ENCODE data around the gene THADA.

GRCh38 chr2:43224571-43225092 lies 371.2 kb downstream of the THADA start:
- TF ChIP-seq POLR2AphosphoS5 (IDR thresholded peaks at IDR 0.05; ENCODE audit: low read depth) (peak; percentile 19), CTCF (IDR thresholded peaks at IDR 0.05; ENCODE audit: insufficient read depth, low read length) (no peak), REST (IDR thresholded peaks at IDR 0.05; ENCODE audit: insufficient replicate concordance, low read depth) (no peak), SPI1 (IDR thresholded peaks at IDR 0.05; ENCODE audit: borderline replicate concordance, low read depth) (no peak)

Data from HL-60 (cell line).